ENCODE results near the gene ZNF865.

ZNF865 gene

DNA sequence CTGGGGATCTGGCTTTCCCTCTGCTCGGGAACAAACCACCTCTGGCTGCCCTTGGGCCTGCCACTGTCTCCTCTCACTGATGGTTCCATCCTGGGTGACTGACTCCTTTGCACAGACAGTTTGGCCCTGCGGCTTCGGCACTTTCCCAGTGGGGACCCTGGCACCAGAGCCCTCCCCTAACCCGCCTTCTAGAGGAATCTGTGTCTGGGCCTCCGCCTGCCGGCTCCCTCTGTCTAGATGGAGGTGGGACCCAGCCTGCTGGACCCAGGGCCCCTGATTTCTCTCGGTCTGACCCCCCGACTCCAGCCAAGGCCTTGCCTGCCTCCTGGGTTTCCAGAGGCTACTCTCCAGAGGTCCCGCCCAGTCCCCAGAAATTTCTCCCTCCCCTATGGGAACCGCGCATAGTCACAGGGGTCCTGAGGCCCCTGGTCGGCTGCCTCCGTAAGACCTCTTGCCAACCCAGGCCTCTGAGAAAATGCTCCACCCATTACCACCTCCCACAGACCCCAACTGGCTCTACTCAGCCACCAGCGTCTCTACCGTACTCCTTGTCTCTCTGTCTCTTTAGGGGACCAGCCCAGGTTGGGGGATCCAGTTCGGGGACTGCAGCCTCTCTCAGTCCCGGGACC is 45.3 kb downstream of the ZNF865 start:
- peaks cover 0 to 1% of the 10 kb centered on the region in 2 donors for H3K36me3 ChIP-seq (ENCODE audit: control insufficient read depth in 1 of 2, insufficient read depth in 2 of 2, low read length in 2 of 2)
- no peak overlapping the region for H3K9ac ChIP-seq (ENCODE audit: low read depth in 1 of 2, low read length in 2 of 2)
- no peak overlapping the region for H3K27ac ChIP-seq (ENCODE audit: low read depth, low read length)
- peaks cover 15 to 19% of the 10 kb centered on the region in 2 donors for H3K4me1 ChIP-seq (ENCODE audit: control insufficient read depth in 1 of 2, insufficient read depth in 2 of 2, low read length in 2 of 2)
- no peaks in the 10 kb centered on the region for H3K27me3 ChIP-seq (ENCODE audit: control insufficient read depth in 1 of 2, insufficient read depth in 2 of 2, low read length in 2 of 2)
- no peaks in the 10 kb centered on the region for H3K9me3 ChIP-seq (ENCODE audit: control insufficient read depth in 1 of 2, low read length in 2 of 2)
- no peak overlapping the region for H3K4me3 ChIP-seq (ENCODE audit: low read depth in 1 of 2, low read length in 2 of 2)

DNA sequence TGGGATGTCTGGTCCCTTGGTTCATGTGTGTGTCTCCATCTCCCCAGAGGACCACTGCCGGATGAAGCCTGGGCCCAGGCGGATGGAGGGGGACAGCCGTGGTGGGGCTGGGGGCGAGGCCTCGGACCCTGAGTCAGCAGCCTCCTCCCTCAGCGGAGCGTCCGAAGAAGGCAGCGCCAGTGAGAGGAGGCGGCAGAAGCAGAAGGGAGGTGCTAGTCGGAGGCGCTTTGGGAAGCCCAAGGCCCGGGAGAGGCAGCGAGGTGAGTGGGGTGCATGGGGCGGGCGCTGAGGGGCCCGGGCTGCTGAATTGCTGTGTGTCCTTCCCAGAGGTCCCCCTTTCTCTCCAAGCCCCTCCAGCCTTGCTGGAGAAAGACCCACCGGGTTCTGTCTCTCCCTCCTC is 45.8 kb downstream of the ZNF865 start:
- H3K4me1 ChIP-seq (ENCODE audit: control insufficient read depth in 1 of 2, insufficient read depth in 2 of 2, low read length in 2 of 2) = peaks cover 20 to 24% of the 10 kb centered on the region in 2 donors
- H3K9ac ChIP-seq (ENCODE audit: low read depth in 1 of 2, low read length in 2 of 2) = no peak overlapping the region

DNA sequence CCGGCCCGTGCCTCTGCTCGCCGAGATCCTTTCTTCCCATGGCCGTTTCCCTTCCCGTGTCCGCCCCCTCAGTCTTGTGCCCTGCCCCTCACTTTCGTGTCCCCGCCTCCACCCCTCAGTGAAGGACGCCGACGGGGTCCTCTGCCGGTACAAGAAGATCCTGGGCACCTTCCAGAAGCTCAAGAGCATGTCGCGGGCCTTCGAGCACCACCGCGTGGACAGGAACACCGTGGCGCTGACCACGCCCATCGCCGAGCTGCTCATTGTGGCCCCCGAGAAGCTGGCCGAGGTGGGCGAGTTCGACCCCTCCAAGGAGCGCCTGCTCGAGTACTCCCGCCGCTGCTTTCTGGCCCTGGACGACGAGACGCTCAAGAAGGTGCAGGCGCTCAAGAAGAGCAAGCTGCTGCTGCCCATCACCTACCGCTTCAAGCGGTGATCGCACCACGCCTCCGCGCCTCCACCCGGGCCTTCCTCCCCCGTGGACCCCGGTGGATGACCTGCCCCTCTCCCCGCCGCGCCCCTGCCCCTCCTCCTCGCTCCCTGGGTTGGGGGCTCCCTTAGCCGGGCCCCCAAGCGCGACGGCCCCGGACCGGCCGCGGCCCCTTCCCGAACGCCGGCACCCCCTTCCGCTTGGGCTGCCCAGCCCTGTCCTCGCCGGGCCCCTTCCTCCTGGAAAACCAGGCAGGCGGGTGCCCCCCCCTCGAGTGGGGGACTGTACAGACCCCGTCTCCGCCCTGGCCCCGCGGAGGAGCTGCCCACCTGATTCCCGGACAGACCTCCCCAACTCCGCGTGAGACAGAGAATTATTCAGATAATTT is 47.1 kb downstream of the ZNF865 start:
- H3K27me3 ChIP-seq (ENCODE audit: control insufficient read depth in 1 of 2, insufficient read depth in 2 of 2, low read length in 2 of 2) = no peaks in the 10 kb centered on the region
- H3K4me1 ChIP-seq (ENCODE audit: control insufficient read depth in 1 of 2, insufficient read depth in 2 of 2, low read length in 2 of 2) = peaks cover 27 to 29% of the 10 kb centered on the region in 2 donors
- no peak overlapping the region for H3K4me3 ChIP-seq (ENCODE audit: low read depth in 1 of 2, low read length in 2 of 2)
- H3K9ac ChIP-seq (ENCODE audit: low read depth in 1 of 2, low read length in 2 of 2) = no peak overlapping the region
- H3K27ac ChIP-seq (ENCODE audit: low read depth, low read length) = no peak overlapping the region
- H3K9me3 ChIP-seq (ENCODE audit: control insufficient read depth in 1 of 2, low read length in 2 of 2) = no peaks in the 10 kb centered on the region
- H3K36me3 ChIP-seq (ENCODE audit: control insufficient read depth in 1 of 2, insufficient read depth in 2 of 2, low read length in 2 of 2) = peaks cover 0 to 2% of the 10 kb centered on the region in 2 donors

More for the DNA sequence above, 45.8 kb downstream of the ZNF865 start:
- Histone ChIP-seq H3K9me3 (ENCODE audit: control insufficient read depth in 1 of 2, low read length in 2 of 2) (no peaks in the 10 kb centered on the region), H3K4me3 (ENCODE audit: low read depth in 1 of 2, low read length in 2 of 2) (no peak overlapping the region), H3K36me3 (ENCODE audit: control insufficient read depth in 1 of 2, insufficient read depth in 2 of 2, low read length in 2 of 2) (no peaks in the 10 kb centered on the region), H3K27ac (ENCODE audit: low read depth, low read length) (no peak overlapping the region), H3K27me3 (ENCODE audit: control insufficient read depth in 1 of 2, insufficient read depth in 2 of 2, low read length in 2 of 2) (no peaks in the 10 kb centered on the region)

DNA sequence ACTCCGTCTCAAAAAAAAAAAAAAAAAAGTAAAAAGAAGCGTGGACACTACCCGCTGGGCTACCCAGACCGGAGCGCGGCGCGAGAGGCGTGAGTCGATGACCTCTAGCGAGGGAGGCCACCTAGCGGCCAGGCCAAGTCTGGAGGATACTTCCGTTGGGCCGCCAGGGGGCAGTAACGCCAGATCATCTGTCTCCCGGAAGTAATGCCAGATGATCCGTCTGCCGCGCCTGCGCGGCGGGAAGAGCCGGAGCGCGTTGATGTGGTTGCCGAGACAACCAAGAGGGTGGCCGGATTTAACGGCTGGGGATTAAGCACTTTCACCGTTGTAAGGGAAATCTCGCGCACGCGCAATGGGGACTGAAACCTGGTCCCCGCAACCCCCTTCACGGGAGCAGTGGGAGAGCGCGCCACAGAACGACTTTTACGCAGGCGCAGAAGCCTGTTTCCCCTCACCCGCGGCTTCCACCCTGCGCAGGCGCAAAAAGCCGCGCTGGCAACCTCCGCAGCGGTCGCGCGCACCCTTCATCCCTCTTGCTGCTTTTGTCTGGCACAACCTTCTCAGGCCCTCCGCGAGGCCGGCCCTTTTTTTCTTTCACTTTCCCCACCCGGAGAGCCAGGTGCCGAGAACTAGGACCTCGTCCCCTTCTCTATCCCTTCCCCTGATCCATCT is 48.3 kb downstream of the ZNF865 start:
- H3K9ac ChIP-seq (ENCODE audit: low read depth in 1 of 2, low read length in 2 of 2) = peak overlapping the region; percentile 96
- H3K9me3 ChIP-seq (ENCODE audit: control insufficient read depth in 1 of 2, low read length in 2 of 2) = no peaks in the 10 kb centered on the region
- H3K27me3 ChIP-seq (ENCODE audit: control insufficient read depth in 1 of 2, insufficient read depth in 2 of 2, low read length in 2 of 2) = no peaks in the 10 kb centered on the region
- peak overlapping the region; percentile 93 to 94 for H3K4me3 ChIP-seq (ENCODE audit: low read depth in 1 of 2, low read length in 2 of 2)
- peak overlapping the region; percentile 98 for H3K27ac ChIP-seq (ENCODE audit: low read depth, low read length)
- H3K4me1 ChIP-seq (ENCODE audit: control insufficient read depth in 1 of 2, insufficient read depth in 2 of 2, low read length in 2 of 2) = peaks cover 29 to 35% of the 10 kb centered on the region in 2 donors
- H3K36me3 ChIP-seq (ENCODE audit: control insufficient read depth in 1 of 2, insufficient read depth in 2 of 2, low read length in 2 of 2) = peaks cover 0 to 6% of the 10 kb centered on the region in 2 donors

DNA sequence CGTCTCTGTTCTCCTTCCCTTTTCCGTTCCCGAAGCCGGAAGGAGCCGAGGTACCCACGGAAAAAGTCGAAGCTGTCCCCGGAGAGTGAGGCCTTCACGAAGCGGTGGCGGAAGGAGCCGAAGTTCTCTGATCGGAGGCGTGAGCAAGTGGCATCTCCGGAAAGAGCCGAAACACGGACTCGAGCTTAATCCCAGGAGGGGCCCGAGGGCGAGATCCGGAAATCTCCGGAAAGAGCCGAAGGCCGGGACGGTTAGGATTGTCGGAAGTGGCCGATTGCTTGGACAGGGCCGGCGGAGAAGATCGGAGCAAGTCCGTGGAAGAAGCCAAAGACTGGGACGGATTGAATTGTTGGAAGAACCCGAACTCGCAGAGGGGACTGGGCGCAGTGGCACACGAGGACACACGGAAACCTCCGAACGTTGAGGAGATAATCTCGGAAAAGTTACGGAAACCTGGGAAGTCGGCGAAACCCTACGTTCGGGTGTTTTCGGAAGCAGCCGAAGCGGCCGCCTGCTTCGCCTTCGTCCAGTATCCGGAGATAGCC is 48.9 kb downstream of the ZNF865 start:
- Histone ChIP-seq H3K27ac (ENCODE audit: low read depth, low read length) (peak overlapping the region; percentile 98), H3K4me3 (ENCODE audit: low read depth in 1 of 2, low read length in 2 of 2) (peak overlapping the region; percentile 93 to 94), H3K27me3 (ENCODE audit: control insufficient read depth in 1 of 2, insufficient read depth in 2 of 2, low read length in 2 of 2) (no peaks in the 10 kb centered on the region), H3K4me1 (ENCODE audit: control insufficient read depth in 1 of 2, insufficient read depth in 2 of 2, low read length in 2 of 2) (peaks cover 24 to 38% of the 10 kb centered on the region in 2 donors), H3K36me3 (ENCODE audit: control insufficient read depth in 1 of 2, insufficient read depth in 2 of 2, low read length in 2 of 2) (peaks cover 0 to 10% of the 10 kb centered on the region in 2 donors), H3K9me3 (ENCODE audit: control insufficient read depth in 1 of 2, low read length in 2 of 2) (no peaks in the 10 kb centered on the region), H3K9ac (ENCODE audit: low read depth in 1 of 2, low read length in 2 of 2) (peak overlapping the region; percentile 96)

- Histone ChIP-seq H3K4me1 (ENCODE audit: control insufficient read depth in 1 of 2, insufficient read depth in 2 of 2, low read length in 2 of 2) (peaks cover 23 to 38% of the 10 kb centered on the region in 2 donors), H3K9me3 (ENCODE audit: control insufficient read depth in 1 of 2, low read length in 2 of 2) (no peaks in the 10 kb centered on the region), H3K36me3 (ENCODE audit: control insufficient read depth in 1 of 2, insufficient read depth in 2 of 2, low read length in 2 of 2) (peaks cover under 1 to 17% of the 10 kb centered on the region in 2 donors), H3K4me3 (ENCODE audit: low read depth in 1 of 2, low read length in 2 of 2) (peak within 1 kb of the TSS; percentile 96), H3K9ac (ENCODE audit: low read depth in 1 of 2, low read length in 2 of 2) (peak within 1 kb of the TSS; percentile 96), H3K27ac (ENCODE audit: low read depth, low read length) (peak within 1 kb of the TSS; percentile 98), H3K27me3 (ENCODE audit: control insufficient read depth in 1 of 2, insufficient read depth in 2 of 2, low read length in 2 of 2) (no peaks in the 10 kb centered on the region)
These were observed 49.6 kb downstream of the ZNF865 start, which contains the start of gene U2AF2 for GRCh38 chr19:55654868-55655647. TSS of gene U2AF2 (plus strand) at chr19:55655035. CDS start at chr19:55655105, 70 bp downstream.

GRCh38 chr19:55655648-55656040 is 50.2 kb downstream of the ZNF865 start:
- Histone ChIP-seq H3K27ac (ENCODE audit: low read depth, low read length) (no peak overlapping the region), H3K36me3 (ENCODE audit: control insufficient read depth in 1 of 2, insufficient read depth in 2 of 2, low read length in 2 of 2) (peaks cover 5 to 21% of the 10 kb centered on the region in 2 donors), H3K27me3 (ENCODE audit: control insufficient read depth in 1 of 2, insufficient read depth in 2 of 2, low read length in 2 of 2) (no peaks in the 10 kb centered on the region), H3K4me3 (ENCODE audit: low read depth in 1 of 2, low read length in 2 of 2) (peak overlapping the region; percentile 96), H3K4me1 (ENCODE audit: control insufficient read depth in 1 of 2, insufficient read depth in 2 of 2, low read length in 2 of 2) (peaks cover 23 to 38% of the 10 kb centered on the region in 2 donors), H3K9ac (ENCODE audit: low read depth in 1 of 2, low read length in 2 of 2) (peak overlapping the region; percentile 89 to 91), H3K9me3 (ENCODE audit: control insufficient read depth in 1 of 2, low read length in 2 of 2) (no peaks in the 10 kb centered on the region)

GRCh38 chr19:55656552-55656951 is 51.1 kb downstream of the ZNF865 start:
- H3K36me3 ChIP-seq (ENCODE audit: control insufficient read depth in 1 of 2, insufficient read depth in 2 of 2, low read length in 2 of 2) = peaks cover 14 to 30% of the 10 kb centered on the region in 2 donors
- H3K4me3 ChIP-seq (ENCODE audit: low read depth in 1 of 2, low read length in 2 of 2) = peak overlapping the region; percentile 96
- H3K9ac ChIP-seq (ENCODE audit: low read depth in 1 of 2, low read length in 2 of 2) = peak overlapping the region; percentile 89 to 91
- H3K27me3 ChIP-seq (ENCODE audit: control insufficient read depth in 1 of 2, insufficient read depth in 2 of 2, low read length in 2 of 2) = no peaks in the 10 kb centered on the region
- peaks cover 23 to 38% of the 10 kb centered on the region in 2 donors for H3K4me1 ChIP-seq (ENCODE audit: control insufficient read depth in 1 of 2, insufficient read depth in 2 of 2, low read length in 2 of 2)
- no peak overlapping the region for H3K27ac ChIP-seq (ENCODE audit: low read depth, low read length)
- H3K9me3 ChIP-seq (ENCODE audit: control insufficient read depth in 1 of 2, low read length in 2 of 2) = no peaks in the 10 kb centered on the region

DNA sequence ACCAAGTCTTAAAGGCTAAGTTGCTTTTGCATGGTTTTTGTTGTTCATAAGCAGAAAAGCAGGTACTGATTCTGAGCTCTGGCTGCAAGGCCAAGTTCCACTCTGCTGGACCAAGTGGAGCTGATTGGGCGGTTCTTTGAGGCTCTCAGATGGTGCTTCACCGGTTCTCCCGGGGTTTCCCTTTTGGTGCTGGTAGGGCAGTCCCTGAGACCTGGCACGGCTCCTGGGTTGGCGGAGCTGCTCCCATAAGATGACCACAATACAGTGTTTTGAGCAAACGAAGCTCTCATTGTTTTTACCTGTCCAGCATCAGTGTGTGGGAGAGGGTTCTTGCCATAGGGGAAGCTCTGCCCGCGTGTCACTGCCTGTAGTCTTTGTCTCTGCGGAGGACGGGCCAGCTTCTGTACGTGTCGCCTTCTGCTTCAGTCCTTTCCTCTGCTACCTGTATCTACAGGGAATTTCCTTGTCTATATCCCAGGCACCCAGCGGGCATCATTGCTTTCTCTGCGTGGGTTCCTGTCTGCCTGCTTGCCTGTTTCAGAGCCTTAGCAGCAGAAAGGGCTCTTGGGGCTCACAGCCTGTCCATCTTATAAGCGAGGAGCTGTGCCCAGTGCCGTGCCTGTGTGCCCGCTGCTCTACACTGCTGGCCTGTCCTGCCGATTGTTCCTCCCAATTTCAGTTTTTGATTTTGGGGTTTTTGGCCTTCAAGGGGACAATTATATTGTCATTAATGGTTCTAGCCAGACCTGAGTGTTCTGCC is 51.7 kb downstream of the ZNF865 start:
- Histone ChIP-seq H3K27ac (ENCODE audit: low read depth, low read length) (no peak overlapping the region), H3K36me3 (ENCODE audit: control insufficient read depth in 1 of 2, insufficient read depth in 2 of 2, low read length in 2 of 2) (peaks cover 19 to 36% of the 10 kb centered on the region in 2 donors), H3K4me3 (ENCODE audit: low read depth in 1 of 2, low read length in 2 of 2) (peak overlapping the region; percentile 96), H3K4me1 (ENCODE audit: control insufficient read depth in 1 of 2, insufficient read depth in 2 of 2, low read length in 2 of 2) (peaks cover 23 to 38% of the 10 kb centered on the region in 2 donors), H3K9ac (ENCODE audit: low read depth in 1 of 2, low read length in 2 of 2) (peak overlapping the region; percentile 89 to 91), H3K9me3 (ENCODE audit: control insufficient read depth in 1 of 2, low read length in 2 of 2) (no peaks in the 10 kb centered on the region), H3K27me3 (ENCODE audit: control insufficient read depth in 1 of 2, insufficient read depth in 2 of 2, low read length in 2 of 2) (no peaks in the 10 kb centered on the region)
